Retinal pigment epithelial cell (primary cell): ENCODE measurements around the gene HMOX2.

Experiments
- DNase-seq: peaks from one replicate; pipeline ENCODE4 v3.0.0-alpha.2; 2010; ENCODE audit warnings: low read depth
- H3K4me3 ChIP-seq: 2 replicates; pipeline ENCODE4 v1.5.1; 2011; ENCODE audit warnings: mild to moderate bottlenecking, low read length, control low read depth, moderate library complexity
- CTCF ChIP-seq: conservative IDR thresholded peaks from 2 replicates; pipeline ENCODE4 v1.5.1; 2011; ENCODE audit warnings: low read depth, low read length, control low read depth, inconsistent platforms

Gene HMOX2

GRCh38 chr16:4524571-4524970 lies 48.4 kb downstream of the HMOX2 start:
- TF ChIP-seq CTCF = no peak
- no peak overlapping the region for H3K4me3 ChIP-seq
- no peak for DNase-seq

- no peak overlapping the region for H3K4me3 ChIP-seq
- DNase-seq = no peak
- no peak for TF ChIP-seq CTCF
These were observed 48.9 kb downstream of the HMOX2 start for GRCh38 chr16:4525069-4525468.

- H3K4me3 ChIP-seq = no peak overlapping the region
- TF ChIP-seq CTCF = no peak
- no peak for DNase-seq
These were observed 49.6 kb downstream of the HMOX2 start for GRCh38 chr16:4525634-4526277.

GRCh38 chr16:4529085-4530060 lies 53.2 kb downstream of the HMOX2 start:
- no peak for TF ChIP-seq CTCF
- no peak overlapping the region for H3K4me3 ChIP-seq
- no peak for DNase-seq

GRCh38 chr16:4531811-4532210 lies 55.6 kb downstream of the HMOX2 start:
- DNase-seq = no peak
- no peak for TF ChIP-seq CTCF
- no peak overlapping the region for H3K4me3 ChIP-seq

GRCh38 chr16:4532238-4532637 lies 56.0 kb downstream of the HMOX2 start:
- DNase-seq = no peak
- TF ChIP-seq CTCF = no peak
- no peak overlapping the region for H3K4me3 ChIP-seq

GRCh38 chr16:4533490-4533889 lies 57.3 kb downstream of the HMOX2 start:
- H3K4me3 ChIP-seq = no peak overlapping the region
- no peak for TF ChIP-seq CTCF
- no peak for DNase-seq
